HepG2 (cell line): ENCODE measurements around the gene SAMSN1. TPM values are rescaled to one million over a fixed set of nuclear protein-coding genes. Genes with fewer than 3 reads are reported as not detected.

Experiments
- ATAC-seq: fragments of 200-7000 bp; cut with Tn5 transposase; 3 replicates; pipeline ENCODE4 v1.9.1; 2020; ENCODE audit warnings: mild to moderate bottlenecking, moderate library complexity
- BruUV-seq: library from RNA; stranded (reverse); fragments of 400-500 nt; replicated peaks from 2 replicates; lab custom pipeline; 2021; lab: Mats Ljungman, UMichigan
- CTCF ChIA-PET: fragments of 300-600 bp; formaldehyde crosslinking; extraction: SDS; loops from one replicate; lab custom pipeline; 2021; ENCODE audit warnings: low total read pairs, inconsistent platforms, low intra/inter-chr PET ratio; lab: Yijun Ruan, JAX
- POLR2A ChIA-PET: fragments of 350-600 bp; sonication (Branson Sonifier 250); formaldehyde crosslinking; loops from one replicate; lab custom pipeline; 2020; ENCODE audit warnings: antibody characterized with exemption, inconsistent platforms; lab: Yijun Ruan, JAX
- DNase-seq: peaks from one replicate; pipeline ENCODE4 v3.0.0-alpha.2; 2015; ENCODE audit warnings: low spot score
- FAIRE-seq: peaks from 3 replicates; lab custom pipeline; 2011; peaks lifted over from hg19 to GRCh38; lab: Jason Lieb, UNC
- H2AFZ ChIP-seq: one replicate; pipeline ENCODE4 v1.6.1; 2011; ENCODE audit warnings: low read length, inconsistent platforms
- H3K27ac ChIP-seq: fragments of 300-600 bp; 3 replicates; pipeline ENCODE4 v1.8.0; 2011; ENCODE audit warnings: mixed run types, mild to moderate bottlenecking, mixed read lengths, low read length, inconsistent platforms; ENCODE audit not compliant: insufficient read depth; ENCODE audit errors: extremely low read length
- H3K27me3 ChIP-seq, 2 experiments: fragments of 200-600 bp in 1 of 2; 2 replicates in 1 of 2; 3 replicates in 1 of 2; pipeline versions ENCODE4 v1.6.0 to v1.8.0; 2011; ENCODE audit warnings: low read length in 2 of 2, mild to moderate bottlenecking in 2 of 2, moderate library complexity in 2 of 2, inconsistent platforms in 1 of 2; ENCODE audit not compliant: insufficient read depth in 2 of 2, control insufficient read depth in 1 of 2
- H3K36me3 ChIP-seq, 2 experiments: fragments of 200-600 bp in 1 of 2; replicated peaks in 1 of 2; 2 replicates in 1 of 2; 3 replicates in 1 of 2; pipeline versions ENCODE4 v1.5.1 to v1.8.0; 2011; ENCODE audit warnings: low read length in 2 of 2, inconsistent platforms in 1 of 2; ENCODE audit not compliant: insufficient read depth in 2 of 2, control insufficient read depth in 1 of 2
- H3K4me1 ChIP-seq: 2 replicates; pipeline ENCODE4 v1.5.1; 2012; ENCODE audit warnings: low read length, inconsistent platforms; ENCODE audit not compliant: insufficient read depth
- H3K4me2 ChIP-seq: 2 replicates; pipeline ENCODE4 v1.6.0; 2011; ENCODE audit warnings: low read depth, low read length, inconsistent platforms
- H3K4me3 ChIP-seq, 3 experiments: fragments of 200-600 bp in 1 of 3; sonication (generic), shearing (Covaris generic) in 1 of 3; replicated peaks in 1 of 3; 2 replicates each; pipeline ENCODE4 v1.5.1; 2011 to 2016; ENCODE audit warnings: low read length in 3 of 3, inconsistent platforms in 2 of 3, low read depth in 2 of 3, mild to moderate bottlenecking in 2 of 3, control low read depth in 1 of 3, mixed read lengths in 1 of 3; ENCODE audit not compliant: insufficient read depth in 1 of 3
- H3K79me2 ChIP-seq: one replicate; pipeline ENCODE4 v1.6.1; 2011; ENCODE audit warnings: low read length, inconsistent platforms; ENCODE audit not compliant: insufficient read depth
- H3K9ac ChIP-seq: 2 replicates; pipeline ENCODE4 v1.6.0; 2011; ENCODE audit warnings: mild to moderate bottlenecking, low read depth, low read length, inconsistent platforms; ENCODE audit not compliant: insufficient read depth
- H3K9me3 ChIP-seq: 2 replicates; pipeline ENCODE4 v1.5.1; 2012; ENCODE audit warnings: mild to moderate bottlenecking, low read length
- H4K20me1 ChIP-seq: 2 replicates; pipeline ENCODE4 v1.6.0; 2011; ENCODE audit warnings: inconsistent platforms, mild to moderate bottlenecking, low read length, moderate library complexity; ENCODE audit not compliant: insufficient read depth
- GZF1 ChIP-seq: sonication (generic); formaldehyde crosslinking; IDR thresholded peaks from 2 replicates; pipeline ENCODE4 v1.5.1; 2020; ENCODE audit warnings: mild to moderate bottlenecking, missing genetic modification reagents
- IRF9 ChIP-seq: sonication (generic); formaldehyde crosslinking; IDR thresholded peaks from 2 replicates; pipeline ENCODE4 v1.8.0; 2022; ENCODE audit warnings: missing genetic modification reagents, mild to moderate bottlenecking, borderline replicate concordance
- MED8 ChIP-seq: sonication (generic); formaldehyde crosslinking; IDR thresholded peaks from 2 replicates; pipeline ENCODE4 v1.8.1; 2023; ENCODE audit warnings: mild to moderate bottlenecking, missing genetic modification reagents; ENCODE audit not compliant: insufficient replicate concordance
- MLLT10 ChIP-seq: sonication (generic); formaldehyde crosslinking; IDR thresholded peaks from 2 replicates; pipeline ENCODE4 v1.4.0; 2020; ENCODE audit warnings: missing genetic modification reagents
- SALL2 ChIP-seq: sonication (generic); formaldehyde crosslinking; IDR thresholded peaks from 2 replicates; pipeline ENCODE4 v1.8.1; 2023; ENCODE audit warnings: mild to moderate bottlenecking, missing genetic modification reagents, inconsistent platforms
- WIZ ChIP-seq: sonication (generic); formaldehyde crosslinking; IDR thresholded peaks from 2 replicates; pipeline ENCODE4 v1.5.1; 2020; ENCODE audit warnings: mild to moderate bottlenecking, missing genetic modification reagents
- ZIK1 ChIP-seq: sonication (generic); formaldehyde crosslinking; IDR thresholded peaks from 2 replicates; pipeline ENCODE4 v1.5.0; 2020; ENCODE audit warnings: mild to moderate bottlenecking, low read depth, missing genetic modification reagents, borderline replicate concordance
- ZNF260 ChIP-seq: sonication (generic); formaldehyde crosslinking; IDR thresholded peaks from 2 replicates; pipeline ENCODE4 v1.4.0; 2020; ENCODE audit warnings: missing genetic modification reagents, low read depth, mild to moderate bottlenecking, borderline replicate concordance
- ZNF337 ChIP-seq: sonication (generic); formaldehyde crosslinking; IDR thresholded peaks from 2 replicates; pipeline ENCODE4 v1.5.1; 2020; ENCODE audit warnings: missing genetic modification reagents, low read depth, mild to moderate bottlenecking, borderline replicate concordance
- WGBS: methylation state at CpG from one replicate; pipeline ENCODE4 v1.1.6; 2017; ENCODE audit warnings: low lambda C conversion rate; 5-methylcytosine and 5-hydroxymethylcytosine counted together
- in situ Hi-C: cut with HindIII; loops from 2 replicates; pipeline ENCODE4 v1.10.0; 2017; ENCODE audit warnings: low pct_unique_long_range_greater_than_20kb; ENCODE audit not compliant: extremely low pct_ligation_motif_present
- intact Hi-C: fragments of 100-400 bp; cut with micrococcal nuclease; formaldehyde crosslinking; loops from one replicate; pipeline ENCODE4 v1.10.0; 2022; ENCODE audit not compliant: unreplicated experiment
- polyA plus RNA-seq, 8 experiments: library from polyadenylated mRNA; depleted of rRNA in 3 of 8; stranded (reverse) in 7 of 8; unstranded in 1 of 8; fragments of >200 nt; fragmentation: Illumina TruSeq in 4 of 8; extraction: Trizol in 4 of 8; gene quantifications; 2 replicates each; pipeline versions ENCODE4 v1.2.1 to v1.2.3, GENCODE V29; 2011 to 2016; ENCODE audit warnings: low read depth in 4 of 8, missing spikeins in 1 of 8, mixed read lengths in 1 of 8; ENCODE audit not compliant: insufficient read depth in 1 of 8
- total RNA-seq, 5 experiments: library from RNA; depleted of rRNA; stranded (reverse); fragments of >200 nt; fragmentation: Illumina TruSeq; extraction: Trizol; gene quantifications; 2 replicates each; pipeline ENCODE4 v1.2.3, GENCODE V29; 2016; ENCODE audit warnings: low read depth in 1 of 5

The SAMSN1 gene
- total and polyA plus RNA-seq, 2 of the 13 experiments (the other 11 are each of a cell fraction or from before 2014, with no cell fraction given) = 0.09 TPM; not detected in 1

DNA sequence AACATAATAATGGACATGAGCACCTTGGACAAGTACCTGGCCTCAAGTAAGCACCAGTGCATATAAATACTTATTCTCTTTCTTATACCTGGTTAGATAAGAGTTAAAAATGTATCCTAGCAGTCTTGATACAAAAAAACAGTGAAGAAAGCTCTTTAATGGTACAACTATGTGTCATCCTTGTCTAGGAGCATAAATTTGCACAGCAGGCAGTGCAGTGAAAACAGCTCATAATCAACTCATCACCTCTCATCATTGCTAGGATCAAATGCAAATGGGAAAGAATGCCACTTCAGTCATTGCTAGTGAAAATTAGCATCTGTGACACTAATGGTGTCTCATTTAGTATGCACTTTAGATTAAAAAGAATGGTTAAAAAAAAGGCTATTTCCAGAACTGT, 7.6 kb downstream of the SAMSN1 start:
- H3K9ac ChIP-seq = no peak overlapping the region
- ATAC-seq = no peak
- no peaks in the 10 kb centered on the region for H3K4me1 ChIP-seq
- H3K79me2 ChIP-seq = no peaks in the 10 kb centered on the region
- H3K27ac ChIP-seq = no peak overlapping the region
- no peak for FAIRE-seq
- ChIA-PET POLR2A (no interaction called here), CTCF (no interaction called here)
- no peak overlapping the region for H3K4me2 ChIP-seq
- H3K4me3 ChIP-seq = no peak overlapping the region
- no peak for DNase-seq
- no peaks in the 10 kb centered on the region for H4K20me1 ChIP-seq
- no TSS peak for BruUV-seq
- intact Hi-C loops = no loop called here
- H3K9me3 ChIP-seq = no peaks in the 10 kb centered on the region
- H2AFZ ChIP-seq = no peak overlapping the region
- H3K36me3 ChIP-seq = no peaks in the 10 kb centered on the region
- in situ Hi-C loops = no loop called here
- H3K27me3 ChIP-seq = no peaks in the 10 kb centered on the region
- TF ChIP-seq ZIK1 (CRISPR knock-in tag) (no peak), MED8 (no peak), SALL2 (CRISPR knock-in tag) (no peak), MLLT10 (CRISPR knock-in tag) (no peak), ZNF337 (CRISPR knock-in tag) (no peak), GZF1 (CRISPR knock-in tag) (no peak), ZNF260 (no peak)
- TF ChIP-seq, all 625 proteins: peak for 0

- Histone ChIP-seq H2AFZ (no peak overlapping the region), H3K27ac (no peak overlapping the region), H3K4me2 (no peak overlapping the region), H3K4me3 (no peak overlapping the region), H3K9ac (no peak overlapping the region), H3K79me2 (no peaks in the 10 kb centered on the region), H3K27me3 (no peaks in the 10 kb centered on the region), H3K9me3 (no peaks in the 10 kb centered on the region), H3K4me1 (no peaks in the 10 kb centered on the region), H3K36me3 (no peaks in the 10 kb centered on the region), H4K20me1 (no peaks in the 10 kb centered on the region)
- TF ChIP-seq WIZ (CRISPR knock-in tag) (no peak), IRF9 (CRISPR knock-in tag) (no peak)
- POLR2A ChIA-PET = no interaction called here
- DNase-seq = no peak
- FAIRE-seq = no peak
- BruUV-seq = no TSS peak
- intact Hi-C loops (no loop called here), in situ Hi-C loops (no loop called here)
- no peak for ATAC-seq
- CTCF ChIA-PET = no interaction called here
- WGBS = 47% methylated on average over 5 of the region's 5 CpGs
Observed at GRCh38 chr21:14536929-14537328, 9.2 kb downstream of the SAMSN1 start.
